Stimulated activated CD4-positive, alpha-beta T cell treated with anti-CD3 and anti-CD28 coated beads, Interleukin-4, amount 100 ng/mL, for 4 hours (primary cell): Measurements from ENCODE around the gene TP53AIP1.
A peak's percentile ranks its signal among the peaks of the same experiment; 100 is the strongest.
"Not testable (repeated sequence)": the region's sequence is repeated elsewhere in the genome, so short reads cannot be mapped to it uniquely, and the experiment has no call there.

ENCODE experiments used
- DNase-seq, 2 experiments: peaks; one replicate each; pipeline ENCODE4 v3.0.0-alpha.2; 2020

The TP53AIP1 gene

DNA sequence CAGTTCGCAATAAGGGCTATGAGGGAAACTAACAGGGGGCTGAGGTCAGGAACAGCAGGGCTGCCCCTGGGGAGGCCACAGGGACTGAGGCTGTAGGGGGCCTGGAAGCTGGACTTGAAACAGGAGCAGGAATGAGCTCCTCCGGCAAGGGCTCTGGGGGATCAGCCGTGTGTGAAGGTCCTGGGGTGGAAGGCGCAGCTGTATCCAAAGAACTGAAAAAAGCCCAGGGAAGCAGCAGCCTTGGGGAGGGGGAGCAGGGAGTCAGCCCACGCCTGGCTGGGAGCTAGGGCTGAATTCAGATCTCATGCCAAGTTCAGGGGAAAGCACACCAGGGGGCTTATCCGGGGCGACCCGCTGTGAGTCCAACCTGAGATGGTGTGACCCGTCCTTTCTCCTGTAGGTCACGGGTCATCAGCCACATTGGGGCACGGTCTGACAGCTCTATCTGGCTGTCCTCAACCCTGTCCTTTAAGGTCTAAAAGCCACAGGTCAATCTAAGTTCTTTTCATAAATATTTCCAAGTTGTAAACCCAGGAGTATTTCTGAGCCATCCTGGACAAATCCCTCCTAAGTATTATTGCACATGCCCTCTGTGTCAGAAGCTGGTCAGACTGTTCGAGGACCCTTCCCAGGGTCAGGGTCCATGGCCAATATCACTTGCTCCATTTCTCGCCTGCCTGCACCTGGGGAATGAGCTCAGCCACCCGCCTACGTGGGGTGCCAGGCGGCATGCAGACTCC, 18.0 kb downstream of the TP53AIP1 start:
- DNase-seq, result no peak

DNA sequence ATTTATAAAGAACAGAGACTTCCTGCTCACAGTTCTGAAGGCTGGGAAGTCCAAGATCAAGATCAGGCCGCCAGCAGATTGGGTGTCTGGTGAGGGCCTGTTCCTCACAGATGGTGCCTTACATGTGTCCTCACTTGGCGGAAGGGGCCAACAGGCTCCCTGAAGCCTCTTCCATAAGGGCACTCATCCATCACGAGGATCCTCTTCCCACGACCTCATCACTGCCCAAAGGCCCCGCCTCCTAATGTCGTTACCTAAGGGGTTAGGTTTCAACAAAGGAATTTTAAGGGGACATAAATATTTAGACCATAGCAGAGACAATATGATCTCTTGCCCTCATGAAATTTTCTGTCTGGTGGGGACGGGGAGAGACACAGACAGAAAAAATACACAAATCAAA, 18.6 kb downstream of the TP53AIP1 start:
- no peak for DNase-seq

DNA sequence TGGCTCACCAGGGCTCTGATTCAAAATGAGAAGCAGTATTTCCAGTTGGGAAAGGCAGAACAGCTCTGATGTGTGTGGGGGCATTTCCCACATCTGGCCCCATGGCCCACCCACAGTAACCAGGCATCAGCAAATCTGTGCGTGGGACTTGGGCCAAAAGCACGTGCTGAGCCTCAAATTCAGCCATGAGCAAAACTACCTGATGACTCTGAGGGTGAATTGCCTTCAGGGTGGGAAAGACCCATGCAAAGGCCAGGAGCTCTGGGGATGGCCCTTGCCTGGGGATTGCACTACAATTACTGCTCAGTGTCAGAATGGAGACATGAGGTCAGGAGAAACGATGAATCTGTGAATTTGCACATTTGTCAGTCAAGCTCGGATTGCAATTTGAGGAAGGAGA, 20.9 kb downstream of the TP53AIP1 start:
- DNase-seq, result no peak

DNA sequence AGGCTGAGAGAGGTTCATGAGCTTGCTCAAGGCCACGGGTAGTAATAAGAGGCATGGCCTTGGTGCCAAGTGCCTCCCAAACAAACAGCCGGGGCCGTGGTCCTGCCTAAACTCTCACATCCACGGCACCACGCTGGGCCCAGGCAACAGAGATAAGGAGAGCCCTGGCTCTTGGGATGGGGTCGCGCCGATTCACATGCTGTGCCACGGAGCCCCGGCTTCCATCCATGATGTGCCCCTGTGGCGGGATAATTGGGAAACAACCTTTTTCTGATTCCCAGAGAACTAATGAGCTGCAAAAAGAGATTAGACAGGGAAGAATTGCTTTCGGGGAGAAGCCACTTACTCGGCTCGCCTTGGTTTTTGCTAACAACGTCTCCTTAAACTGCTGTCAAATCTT, 22.0 kb downstream of the TP53AIP1 start:
- DNase-seq, result no peak

DNA sequence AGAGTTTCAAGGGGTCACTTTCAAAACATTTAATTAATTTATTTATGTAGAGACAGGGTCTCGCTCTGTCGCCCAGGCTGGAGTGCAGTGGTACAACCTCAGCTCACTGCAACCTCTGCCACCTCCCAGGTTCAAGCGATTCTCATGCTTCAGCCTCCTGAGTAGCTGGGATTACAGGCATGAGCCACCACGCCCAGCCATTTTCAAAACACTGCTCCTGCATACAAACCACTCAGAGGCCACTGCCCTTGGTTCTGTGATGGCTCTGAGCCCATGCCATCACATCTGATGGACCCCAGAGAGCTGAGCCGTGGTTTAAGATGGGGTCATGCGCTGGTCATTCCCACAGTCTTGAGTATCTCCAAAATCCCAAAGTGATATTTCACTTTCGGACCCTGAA, 23.0 kb downstream of the TP53AIP1 start:
- DNase-seq, result not testable (repeated sequence)

DNA sequence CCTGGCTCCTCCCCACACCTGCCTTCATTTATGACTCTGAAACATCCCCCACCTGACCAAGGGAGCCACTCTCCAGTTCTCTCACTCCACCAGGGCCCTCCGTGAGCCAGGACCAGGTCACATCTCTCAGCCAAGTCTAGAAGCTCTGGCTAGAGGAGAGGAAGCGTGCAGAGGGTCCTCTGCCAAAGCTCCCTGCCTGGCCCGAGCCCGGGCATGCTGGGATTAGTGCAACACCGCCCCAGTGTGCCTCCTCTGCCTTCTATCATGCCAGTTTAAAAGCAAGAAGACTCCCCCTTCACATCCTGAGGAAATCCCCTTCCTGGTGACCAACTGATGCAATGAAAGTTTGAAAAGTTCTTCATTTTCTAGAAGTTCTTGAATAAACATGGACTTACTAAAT, 23.5 kb downstream of the TP53AIP1 start:
- DNase-seq, result no peak

DNA sequence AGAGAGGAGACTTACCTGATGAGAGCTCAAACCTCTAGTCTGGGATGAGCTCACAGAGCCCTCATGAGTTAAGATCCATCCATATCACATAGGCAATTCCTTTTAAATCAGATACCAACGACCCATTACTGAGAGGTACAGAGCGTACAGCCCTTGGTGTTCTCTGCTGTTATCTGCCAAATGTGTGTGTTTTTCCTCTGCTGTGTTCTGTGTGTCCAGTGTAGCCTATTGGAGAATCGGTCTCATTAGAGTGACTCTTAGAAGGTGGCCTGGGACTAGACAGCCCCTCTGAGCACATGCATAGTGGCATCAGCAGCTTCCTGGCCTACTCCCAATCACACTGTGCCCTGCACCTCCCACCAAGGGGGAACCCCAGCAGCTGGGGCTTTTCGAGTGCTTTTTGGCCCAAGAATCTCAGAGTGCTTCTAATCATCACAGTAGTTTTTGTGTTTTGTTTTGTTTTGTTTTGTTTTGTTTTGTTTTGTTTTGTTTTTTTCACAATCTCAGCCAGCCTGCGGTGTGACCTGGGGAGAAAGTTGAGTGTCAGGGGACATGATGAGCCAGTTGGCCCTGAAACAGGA, 25.4 kb downstream of the TP53AIP1 start:
- no peak for DNase-seq

DNA sequence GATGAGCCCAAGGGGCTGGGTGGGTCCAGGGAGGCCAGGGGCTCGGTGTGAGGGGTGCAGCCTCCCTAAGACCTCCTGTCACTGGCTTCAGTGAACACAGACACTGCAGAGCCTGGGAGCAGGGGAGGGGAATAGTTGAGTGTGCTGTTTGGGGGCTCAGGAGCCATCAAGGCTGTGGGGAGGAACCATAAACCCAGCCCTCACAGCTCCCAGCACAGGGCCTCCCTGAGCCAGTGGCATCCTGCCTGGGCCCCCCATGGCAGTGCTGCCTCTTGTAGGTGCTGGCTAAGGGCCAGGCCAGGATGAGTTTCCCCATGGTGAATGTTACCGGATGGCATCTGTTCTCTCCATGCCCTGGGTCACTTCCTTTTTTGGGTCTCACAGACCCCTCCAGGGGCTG, 26.0 kb downstream of the TP53AIP1 start:
- no peak for DNase-seq

DNA sequence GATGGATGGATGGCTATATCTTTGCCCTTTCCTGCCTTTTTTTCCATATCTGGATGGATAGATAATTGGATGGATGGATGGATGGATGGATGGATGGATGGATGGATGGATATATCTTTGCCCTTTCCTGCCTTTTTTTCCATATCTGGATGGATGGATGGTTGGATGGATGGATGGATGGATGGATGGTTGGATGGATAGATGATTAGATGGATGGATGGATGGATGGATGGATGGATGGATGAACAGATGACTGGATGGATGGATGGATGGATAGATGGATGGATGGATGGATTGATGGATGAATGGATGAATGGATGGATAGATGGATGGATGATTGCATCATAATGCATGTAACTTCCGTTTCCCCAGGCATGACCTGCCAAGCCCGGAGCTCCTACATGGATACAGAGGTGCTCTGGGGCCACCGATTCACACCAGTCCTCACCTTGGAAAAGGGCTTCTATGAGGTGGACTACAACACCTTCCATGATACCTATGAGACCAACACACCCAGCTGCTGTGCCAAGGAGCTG, 26.6 kb downstream of the TP53AIP1 start:
- DNase-seq, result no peak

DNA sequence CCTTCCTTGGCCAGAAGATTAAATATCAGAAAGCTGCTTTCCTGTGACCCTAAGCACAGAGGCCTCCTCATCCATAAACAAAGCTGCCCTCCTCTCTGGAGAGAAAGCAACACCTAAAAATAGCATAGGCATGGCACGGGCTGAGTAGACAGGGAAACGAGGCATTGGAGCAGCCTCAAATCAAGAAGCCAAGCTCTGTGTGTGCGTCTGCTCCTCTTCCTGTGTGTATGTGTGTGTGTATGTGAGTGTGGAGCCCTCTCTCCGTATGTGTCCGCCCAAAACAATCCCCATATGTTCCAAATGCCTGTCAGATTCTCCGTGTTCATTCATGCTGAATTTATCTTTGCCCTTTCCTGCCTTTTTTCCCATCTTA, 27.5 kb downstream of the TP53AIP1 start:
- no peak for DNase-seq

DNA sequence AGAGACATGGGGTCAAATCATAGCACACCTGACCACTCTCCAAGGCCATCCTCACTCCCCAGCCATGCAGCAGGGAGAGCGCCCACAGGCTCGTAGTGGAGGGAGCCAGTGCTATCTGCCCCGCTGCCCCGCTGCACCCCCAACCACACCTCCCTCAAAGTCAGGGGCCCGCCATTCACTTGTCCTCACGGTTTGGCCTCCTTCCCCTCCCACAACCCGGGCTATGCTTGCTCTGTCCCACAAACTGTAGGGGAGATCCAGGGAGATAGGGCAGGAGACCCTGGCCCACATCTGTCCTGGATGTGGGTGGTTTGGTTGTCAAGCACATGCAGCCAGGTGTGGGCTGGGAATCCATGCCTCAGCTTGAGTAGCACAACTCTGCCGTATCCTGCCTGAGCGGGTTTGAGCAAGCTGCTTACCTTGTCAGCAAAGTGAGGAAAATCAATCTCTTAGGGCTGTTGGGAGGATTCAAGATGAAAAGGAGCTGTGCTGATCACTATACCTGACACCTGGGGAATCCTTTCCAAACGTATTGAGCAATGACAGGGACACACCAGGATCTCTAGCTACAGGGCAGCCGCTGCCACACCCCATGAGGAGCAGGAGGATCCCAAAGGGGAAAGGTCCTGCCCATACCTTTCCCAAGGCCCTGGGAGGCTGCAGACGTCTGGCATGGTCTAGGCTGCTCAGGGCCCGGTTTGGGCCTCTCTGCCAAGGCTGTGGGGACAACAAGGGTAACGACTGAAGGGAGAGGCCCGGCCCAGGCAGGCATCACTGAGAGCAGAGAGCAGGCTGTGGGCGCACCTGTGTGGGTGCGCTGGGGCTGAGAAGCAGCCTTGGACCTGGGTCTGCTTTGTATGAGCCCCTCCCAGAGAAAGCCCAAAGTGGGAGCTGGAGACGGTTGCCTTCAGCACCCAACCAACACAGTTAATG, 28.2 kb downstream of the TP53AIP1 start:
- no peak for DNase-seq

DNA sequence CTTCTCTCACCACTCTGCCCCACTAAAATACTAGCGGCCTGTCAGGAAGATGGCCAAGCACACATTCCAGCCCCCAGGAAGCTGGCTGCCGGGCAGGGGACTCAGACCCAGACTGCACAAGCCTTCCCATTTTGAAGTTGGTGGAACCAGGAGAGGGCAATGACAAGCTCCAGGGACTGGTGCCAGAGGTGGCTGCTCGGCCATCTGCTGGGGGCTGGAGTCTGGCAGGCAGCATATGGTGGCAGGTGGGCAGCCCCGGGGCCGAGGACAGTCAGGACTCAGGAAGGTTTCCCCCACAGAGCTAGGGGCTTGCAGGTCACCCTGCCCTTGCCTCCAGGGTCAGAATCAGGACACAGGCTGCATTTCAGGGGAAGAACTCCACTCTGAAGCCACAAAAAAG, 28.9 kb downstream of the TP53AIP1 start:
- DNase-seq, result no peak

DNA sequence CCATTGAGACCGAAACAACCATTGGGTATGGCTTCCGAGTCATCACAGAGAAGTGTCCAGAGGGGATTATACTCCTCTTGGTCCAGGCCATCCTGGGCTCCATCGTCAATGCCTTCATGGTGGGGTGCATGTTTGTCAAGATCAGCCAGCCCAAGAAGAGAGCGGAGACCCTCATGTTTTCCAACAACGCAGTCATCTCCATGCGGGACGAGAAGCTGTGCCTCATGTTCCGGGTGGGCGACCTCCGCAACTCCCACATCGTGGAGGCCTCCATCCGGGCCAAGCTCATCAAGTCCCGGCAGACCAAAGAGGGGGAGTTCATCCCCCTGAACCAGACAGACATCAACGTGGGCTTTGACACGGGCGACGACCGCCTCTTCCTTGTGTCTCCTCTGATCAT, 31.0 kb downstream of the TP53AIP1 start:
- DNase-seq, result no peak

DNA sequence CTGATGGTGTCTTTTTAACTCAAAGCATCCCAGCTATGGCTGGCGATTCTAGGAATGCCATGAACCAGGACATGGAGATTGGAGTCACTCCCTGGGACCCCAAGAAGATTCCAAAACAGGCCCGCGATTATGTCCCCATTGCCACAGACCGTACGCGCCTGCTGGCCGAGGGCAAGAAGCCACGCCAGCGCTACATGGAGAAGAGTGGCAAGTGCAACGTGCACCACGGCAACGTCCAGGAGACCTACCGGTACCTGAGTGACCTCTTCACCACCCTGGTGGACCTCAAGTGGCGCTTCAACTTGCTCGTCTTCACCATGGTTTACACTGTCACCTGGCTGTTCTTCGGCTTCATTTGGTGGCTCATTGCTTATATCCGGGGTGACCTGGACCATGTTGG, 31.4 kb downstream of the TP53AIP1 start:
- DNase-seq, result no peak

DNA sequence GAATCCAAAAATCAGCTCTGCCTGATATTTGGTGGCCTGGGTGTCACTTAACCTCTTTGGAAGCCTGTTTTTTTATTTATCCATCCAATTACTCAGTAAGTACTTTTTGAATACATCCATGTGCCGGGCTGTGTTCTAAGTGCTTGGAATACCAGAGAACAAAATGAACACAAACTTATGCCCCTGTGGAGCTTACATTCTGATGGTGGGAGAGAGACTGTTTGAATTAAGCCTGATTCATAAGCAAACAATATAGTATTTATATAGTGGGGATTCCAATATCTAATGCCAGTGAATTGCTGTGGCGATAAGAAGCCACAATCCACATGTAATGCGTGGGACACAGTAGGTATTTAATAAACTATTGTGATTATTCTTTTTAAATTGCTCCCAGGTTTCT, 32.1 kb downstream of the TP53AIP1 start:
- no peak for DNase-seq

DNA sequence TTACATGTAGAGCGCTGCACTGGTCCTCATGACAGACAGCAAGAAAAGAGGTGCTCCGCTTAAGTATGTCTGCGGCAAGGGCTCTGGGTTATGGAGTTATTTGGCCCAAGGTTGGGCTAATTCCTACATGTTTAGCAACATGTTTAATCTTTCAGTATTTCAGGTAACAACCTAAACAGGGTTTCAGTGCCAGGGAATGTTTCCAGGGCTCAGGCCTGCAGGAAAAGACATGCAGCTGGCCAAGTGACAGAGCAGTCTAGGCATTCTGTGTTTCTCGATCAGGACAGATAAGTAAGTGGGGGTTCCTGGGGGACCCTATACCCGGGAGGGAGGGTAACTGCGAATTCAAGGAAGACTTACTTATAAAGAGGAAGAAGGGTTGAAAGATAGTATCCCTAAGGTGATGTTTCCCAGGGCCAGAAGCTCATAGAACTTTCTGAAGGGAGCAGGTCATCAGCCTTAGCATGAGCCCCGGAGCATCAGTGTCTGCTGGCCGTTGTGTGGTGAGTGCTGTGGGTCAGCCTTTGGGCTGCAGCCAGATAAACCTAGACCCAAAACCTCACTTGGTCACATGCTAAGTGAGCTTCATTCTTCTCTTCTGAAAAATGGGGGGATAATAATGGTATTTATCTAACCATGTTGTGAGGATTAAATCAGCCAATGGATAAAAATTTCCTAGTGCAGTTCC, 33.1 kb downstream of the TP53AIP1 start:
- no peak for DNase-seq

DNA sequence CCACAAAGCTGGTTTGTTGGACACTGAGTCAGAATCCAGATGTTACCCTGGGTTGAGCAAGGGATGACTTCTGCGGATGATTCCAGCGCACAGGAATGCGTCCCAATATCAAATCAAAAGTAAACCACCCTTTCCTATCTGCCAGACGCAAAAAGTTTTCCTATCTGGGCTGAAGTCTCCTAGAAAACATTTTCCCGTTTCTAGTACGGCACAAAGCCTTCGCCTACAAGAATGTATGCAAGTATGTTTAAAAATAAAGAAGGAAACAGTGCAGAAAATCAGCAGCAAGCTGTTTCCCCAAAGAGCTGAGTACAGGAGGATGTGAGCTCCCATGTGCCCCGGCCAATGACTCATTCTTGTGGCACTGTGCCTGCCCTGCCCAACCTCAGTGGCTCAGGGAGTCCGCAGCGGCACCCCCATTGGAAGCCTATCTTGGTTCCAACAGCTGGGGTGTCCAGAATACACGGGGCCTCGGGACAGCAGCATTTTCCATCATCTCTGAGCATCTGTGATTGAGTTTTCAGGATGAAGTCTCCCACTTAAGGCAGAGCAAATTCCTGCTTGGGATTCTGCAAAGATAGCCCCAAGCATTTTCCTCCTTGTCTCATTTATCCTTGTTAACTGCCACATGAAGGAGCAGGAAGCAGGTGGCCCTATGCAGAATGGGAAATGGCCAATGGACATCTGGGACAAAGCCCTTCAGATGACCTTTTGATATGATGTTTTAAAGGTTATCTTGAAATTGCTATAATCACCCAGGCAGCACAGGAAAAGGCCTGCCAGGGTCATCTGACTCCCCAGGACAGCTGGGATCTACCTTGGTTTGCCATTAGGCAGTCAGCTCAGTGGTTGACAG, 34.1 kb downstream of the TP53AIP1 start:
- DNase-seq, result no peak

DNA sequence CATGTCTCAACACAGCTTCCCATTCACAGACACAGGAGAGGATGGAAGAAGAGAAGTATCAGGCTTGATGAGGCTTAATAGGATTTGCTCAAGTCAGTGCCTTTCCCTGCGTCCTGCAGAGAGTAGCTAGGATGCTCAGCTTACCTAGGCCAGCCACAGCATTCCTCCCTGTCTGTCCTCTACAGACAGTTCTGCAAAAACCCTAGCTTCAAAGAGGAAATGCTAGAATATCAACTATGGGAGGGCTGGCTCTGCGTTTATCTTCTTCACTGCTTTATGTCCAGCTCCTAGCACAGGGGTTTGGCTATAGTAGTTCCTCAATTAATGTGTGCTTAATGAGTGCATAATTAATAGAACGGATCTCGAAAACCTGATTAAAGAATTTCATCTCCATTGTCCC, 35.1 kb downstream of the TP53AIP1 start:
- no peak for DNase-seq

DNA sequence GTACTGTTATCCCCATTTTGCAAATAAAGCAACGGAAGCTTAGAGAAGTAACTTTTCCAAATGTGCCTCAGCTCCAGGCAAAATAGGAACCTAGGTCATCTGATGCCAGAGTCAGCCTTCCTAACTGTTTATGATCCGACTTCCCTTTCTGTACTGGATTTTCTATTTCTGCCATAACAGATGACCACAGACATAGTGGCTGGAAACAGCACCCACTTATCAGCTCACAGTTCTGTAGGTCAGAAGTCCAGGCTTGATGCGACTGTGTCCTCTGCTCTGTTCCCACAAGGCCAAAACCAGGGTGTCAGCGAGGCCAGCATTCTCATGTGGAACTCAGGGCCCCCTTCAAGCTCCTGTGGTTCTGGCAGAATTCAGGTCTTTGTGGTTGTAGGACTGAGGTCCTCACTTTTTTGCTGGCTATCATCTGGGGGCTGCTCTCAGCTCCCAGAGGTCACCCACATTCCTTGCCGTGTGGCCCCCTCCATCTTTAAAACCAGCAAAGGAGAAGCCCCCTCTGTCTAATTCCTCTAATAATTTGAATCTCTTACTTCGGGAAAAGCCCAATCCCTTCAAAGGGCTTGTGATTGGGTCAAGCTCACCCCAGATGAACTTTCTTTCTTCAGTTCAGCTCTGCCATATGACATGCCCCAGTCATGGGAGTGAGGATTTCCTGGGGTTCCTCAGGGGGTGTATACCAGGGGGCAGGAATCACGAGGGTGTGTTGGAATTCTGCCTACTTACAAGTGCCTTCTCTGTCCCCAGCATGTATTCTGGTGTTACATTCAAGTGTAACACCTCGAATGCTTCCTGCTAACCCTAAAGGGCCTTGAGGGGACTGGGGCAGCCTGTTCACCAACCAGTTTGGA, 36.3 kb downstream of the TP53AIP1 start:
- DNase-seq, result no peak

DNA sequence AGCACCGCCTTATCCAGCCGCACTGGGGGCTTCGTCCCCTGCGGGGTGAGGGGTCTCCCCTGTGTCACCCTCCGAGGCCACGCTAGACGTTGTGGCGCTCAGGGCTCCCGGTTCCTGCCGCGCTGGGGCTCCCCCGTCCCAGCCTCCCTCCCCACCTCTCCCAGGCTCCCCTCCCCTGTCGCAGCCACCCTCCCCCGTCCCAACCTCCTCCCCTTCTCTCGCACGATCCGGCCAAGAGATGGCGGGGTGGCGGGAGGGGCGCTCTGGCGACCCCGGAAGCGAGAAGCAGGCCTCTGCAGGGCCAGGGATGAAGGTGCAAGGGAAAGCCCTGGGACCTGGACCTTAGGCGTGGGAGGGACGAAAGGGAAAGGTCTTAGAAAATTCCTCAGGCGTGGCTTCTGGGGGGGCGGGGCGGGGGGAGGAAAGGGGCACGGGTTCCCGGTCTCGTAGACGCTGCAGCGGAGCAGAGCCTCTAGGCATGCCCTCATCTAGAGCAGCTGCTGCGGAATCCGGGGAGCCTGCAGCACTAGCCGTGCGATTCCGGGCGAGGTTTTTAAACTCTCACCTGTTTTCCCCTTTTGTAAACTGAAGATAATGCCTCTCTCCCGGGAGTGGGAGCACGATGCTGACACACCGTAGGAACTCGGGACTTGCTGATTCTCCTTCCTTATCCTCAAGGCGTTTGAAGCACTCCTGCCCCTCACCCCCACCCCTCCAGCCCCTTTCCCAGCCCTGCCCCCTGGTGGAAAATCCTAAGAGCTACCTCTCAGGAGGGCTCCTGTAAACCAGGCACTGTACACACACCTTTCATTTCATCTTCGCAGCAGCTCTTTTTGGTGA, 37.1 kb downstream of the TP53AIP1 start:
- DNase-seq, result peak; percentile 18 to 23
